Osteoblast (primary cell): ENCODE measurements around the gene CHSY1. TPM values are rescaled to one million over a fixed set of nuclear protein-coding genes. Genes with fewer than 3 reads are reported as not detected.

ENCODE experiments used
- DNase-seq: peaks from one replicate; pipeline ENCODE4 v3.0.0; 2011; ENCODE audit warnings: low spot score, mixed read lengths; ENCODE audit not compliant: insufficient read length; ENCODE audit errors: missing footprints
- H2AFZ ChIP-seq: 2 replicates; pipeline ENCODE4 v1.6.0; 2011; ENCODE audit warnings: mild to moderate bottlenecking, low read length
- H3K27ac ChIP-seq: 2 replicates; pipeline ENCODE4 v1.5.1; 2011; ENCODE audit warnings: mild to moderate bottlenecking, low read depth, low read length, moderate library complexity
- H3K27me3 ChIP-seq: 2 replicates; pipeline ENCODE4 v1.6.0; 2012; ENCODE audit warnings: mild to moderate bottlenecking, control low read depth, inconsistent platforms, low read length, moderate library complexity; ENCODE audit not compliant: insufficient read depth
- H3K36me3 ChIP-seq: 2 replicates; pipeline ENCODE4 v1.5.1; 2011; ENCODE audit warnings: mild to moderate bottlenecking, low read length, control low read depth, moderate library complexity; ENCODE audit not compliant: insufficient read depth
- H3K4me1 ChIP-seq: 2 replicates; pipeline ENCODE4 v1.5.1; 2011; ENCODE audit warnings: mild to moderate bottlenecking, low read length, control low read depth, moderate library complexity; ENCODE audit not compliant: insufficient read depth
- H3K4me2 ChIP-seq: 2 replicates; pipeline ENCODE4 v1.6.0; 2011; ENCODE audit warnings: mild to moderate bottlenecking, low read length; ENCODE audit not compliant: insufficient read depth
- H3K4me3 ChIP-seq: fragments of 200-600 bp; sonication (generic); 3 replicates; pipeline ENCODE4 v1.5.1; 2012; ENCODE audit warnings: mild to moderate bottlenecking, low read length, inconsistent platforms; ENCODE audit not compliant: insufficient read depth
- H3K79me2 ChIP-seq: 2 replicates; pipeline ENCODE4 v1.6.0; 2012; ENCODE audit warnings: mild to moderate bottlenecking, low read length, control low read depth, inconsistent platforms; ENCODE audit not compliant: insufficient read depth
- H3K9me3 ChIP-seq: 2 replicates; pipeline ENCODE4 v1.5.1; 2011; ENCODE audit warnings: low read depth, low read length, control low read depth
- H4K20me1 ChIP-seq: 2 replicates; pipeline ENCODE4 v1.6.0; 2012; ENCODE audit warnings: mild to moderate bottlenecking, low read length, control low read depth; ENCODE audit not compliant: insufficient read depth
- CTCF ChIP-seq: IDR thresholded peaks from 2 replicates; pipeline ENCODE4 v1.5.1; 2011; ENCODE audit warnings: mild to moderate bottlenecking, low read depth, low read length, moderate library complexity; ENCODE audit errors: extremely low read depth
- total RNA-seq: library from RNA; depleted of rRNA; stranded (reverse); fragments of >200 nt; gene quantifications from 2 replicates; pipeline ENCODE4 v1.2.3, GENCODE V29; 2012

The CHSY1 gene
- total RNA-seq, 1 donor = 39.1 TPM

- Histone ChIP-seq H3K4me1 (peaks cover 9% of the 10 kb centered on the region), H3K4me3 (no peak overlapping the region), H3K27me3 (no peaks in the 10 kb centered on the region), H3K4me2 (no peak overlapping the region), H3K9me3 (no peaks in the 10 kb centered on the region), H3K79me2 (no peaks in the 10 kb centered on the region), H2AFZ (no peak overlapping the region), H3K36me3 (no peaks in the 10 kb centered on the region), H3K27ac (no peak overlapping the region), H4K20me1 (no peaks in the 10 kb centered on the region)
- TF ChIP-seq CTCF = no peak
- peak; percentile 37 for DNase-seq
These were observed 113.7 kb downstream of the CHSY1 start for GRCh38 chr15:101138086-101138660.

GRCh38 chr15:101137312-101137940 lies 114.4 kb downstream of the CHSY1 start:
- H4K20me1 ChIP-seq = no peaks in the 10 kb centered on the region
- no peaks in the 10 kb centered on the region for H3K36me3 ChIP-seq
- peaks cover 9% of the 10 kb centered on the region for H3K4me1 ChIP-seq
- H3K27ac ChIP-seq = no peak overlapping the region
- H3K79me2 ChIP-seq = no peaks in the 10 kb centered on the region
- TF ChIP-seq CTCF = no peak
- no peaks in the 10 kb centered on the region for H3K27me3 ChIP-seq
- DNase-seq = no peak
- no peak overlapping the region for H3K4me3 ChIP-seq
- H3K4me2 ChIP-seq = no peak overlapping the region
- no peaks in the 10 kb centered on the region for H3K9me3 ChIP-seq
- H2AFZ ChIP-seq = no peak overlapping the region

- H3K4me3 ChIP-seq = no peak overlapping the region
- TF ChIP-seq CTCF = no peak
- H3K27ac ChIP-seq = no peak overlapping the region
- no peaks in the 10 kb centered on the region for H3K27me3 ChIP-seq
- H3K4me2 ChIP-seq = no peak overlapping the region
- H3K9me3 ChIP-seq = no peaks in the 10 kb centered on the region
- H4K20me1 ChIP-seq = no peaks in the 10 kb centered on the region
- DNase-seq = peak; percentile 55
- H3K4me1 ChIP-seq = peaks cover 9% of the 10 kb centered on the region
- H3K36me3 ChIP-seq = no peaks in the 10 kb centered on the region
- no peaks in the 10 kb centered on the region for H3K79me2 ChIP-seq
- no peak overlapping the region for H2AFZ ChIP-seq
These were observed 115.2 kb downstream of the CHSY1 start for GRCh38 chr15:101136381-101137268.
